GM19395 (cell line): ENCODE results near the gene WDR5B.
A peak's percentile ranks its signal among the peaks of the same experiment; 100 is the strongest.

Experiments used
- ATAC-seq: cut with Tn5 transposase; IDR thresholded peaks from one replicate; pipeline ENCODE4 v1.9.1; 2021; ENCODE audit warnings: mild to moderate bottlenecking, moderate library complexity; ENCODE audit not compliant: unreplicated experiment

Gene WDR5B

GRCh38 chr3:122374034-122374433, 41.8 kb downstream of the WDR5B start:
- ATAC-seq, result no peak

- ATAC-seq, result no peak
These were observed 49.5 kb downstream of the WDR5B start for GRCh38 chr3:122366379-122366749.

- ATAC-seq, result peak; percentile 83
These were observed 50.1 kb downstream of the WDR5B start for GRCh38 chr3:122365582-122366378.

GRCh38 chr3:122365073-122365472, 50.8 kb downstream of the WDR5B start:
- ATAC-seq, result peak; percentile 50

GRCh38 chr3:122364490-122364889, 51.4 kb downstream of the WDR5B start:
- ATAC-seq, result no peak
